GOT3 (cell line): ENCODE data around the gene SERPINB1.
A peak's percentile ranks its signal among the peaks of the same experiment; 100 is the strongest.
"Not testable (repeated sequence)": the region's sequence is repeated elsewhere in the genome, so short reads cannot be mapped to it uniquely, and the experiment has no call there.

Source experiments
- DNase-seq: peaks from one replicate; lab custom pipeline; 2025; ENCODE audit warnings: mixed read lengths; lab: John Stamatoyannopoulos, UW

SERPINB1 gene

DNA sequence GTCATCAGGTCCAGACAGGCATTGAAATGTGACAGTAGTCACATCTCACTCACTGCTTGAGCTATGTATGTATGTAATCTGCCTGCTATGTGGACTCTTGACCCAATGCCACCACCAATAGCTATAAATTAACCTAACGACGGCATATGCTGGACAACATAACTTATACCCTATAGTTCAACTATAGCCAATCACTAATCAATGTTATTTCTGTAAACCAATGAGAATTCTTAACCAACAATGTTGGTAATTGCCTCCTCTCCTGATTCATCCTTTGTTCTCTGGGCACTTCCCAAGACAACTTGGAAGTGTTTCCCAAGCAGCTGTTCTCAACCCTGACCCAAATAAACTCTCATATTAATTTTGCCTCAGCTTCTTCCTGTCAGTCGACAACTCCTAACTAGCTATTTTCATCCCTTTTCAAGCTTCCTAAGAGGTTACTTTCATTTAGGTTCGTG lies 24.1 kb upstream of the SERPINB1 start:
- DNase-seq: no peak

GRCh38 chr6:2865270-2865669 lies 23.6 kb upstream of the SERPINB1 start:
- DNase-seq: no peak

GRCh38 chr6:2863901-2864300 lies 22.2 kb upstream of the SERPINB1 start:
- DNase-seq: no peak

DNA sequence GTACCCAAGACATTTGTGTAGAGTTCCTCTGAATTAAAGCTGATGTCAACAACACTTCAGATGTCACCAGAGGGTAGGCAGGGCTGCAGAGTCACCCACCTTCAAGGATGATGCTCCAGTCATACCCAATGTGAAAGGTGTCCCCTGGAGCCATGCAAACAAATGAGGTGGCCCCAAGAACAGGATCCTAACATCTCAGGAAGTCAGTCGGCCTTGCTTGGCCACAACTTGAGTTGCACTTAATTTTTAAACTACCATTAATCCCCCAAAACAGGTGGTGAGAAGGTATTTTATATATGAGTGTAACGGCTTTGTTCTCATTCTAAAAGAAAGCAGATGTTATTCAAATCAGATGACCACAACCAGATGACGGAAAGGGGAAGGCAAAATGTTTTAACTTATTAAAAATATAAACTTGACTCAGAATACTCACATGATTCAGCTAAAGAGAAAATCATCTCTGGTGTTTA lies 21.1 kb upstream of the SERPINB1 start:
- no peak for DNase-seq

DNA sequence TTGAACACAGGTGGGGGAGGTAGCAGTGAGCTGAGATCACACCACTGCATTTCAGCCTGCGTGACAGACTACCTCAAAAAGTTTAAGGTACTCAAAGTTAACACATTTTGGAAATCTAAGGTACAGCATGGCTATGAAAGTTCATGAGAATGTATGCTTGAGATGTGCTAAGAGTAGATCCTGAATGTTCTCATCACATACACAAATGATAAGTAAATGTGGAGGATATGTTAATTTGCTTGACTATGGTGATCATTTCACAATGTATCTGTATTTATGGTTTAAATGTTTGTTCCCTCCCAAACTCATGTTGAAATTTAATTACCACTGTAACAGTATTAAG lies 20.1 kb upstream of the SERPINB1 start:
- DNase-seq: no peak

- DNase-seq: no peak
Observed at GRCh38 chr6:2861060-2861821, 19.6 kb upstream of the SERPINB1 start.

GRCh38 chr6:2860706-2861059 lies 19.0 kb upstream of the SERPINB1 start:
- DNase-seq: not testable (repeated sequence)

DNA sequence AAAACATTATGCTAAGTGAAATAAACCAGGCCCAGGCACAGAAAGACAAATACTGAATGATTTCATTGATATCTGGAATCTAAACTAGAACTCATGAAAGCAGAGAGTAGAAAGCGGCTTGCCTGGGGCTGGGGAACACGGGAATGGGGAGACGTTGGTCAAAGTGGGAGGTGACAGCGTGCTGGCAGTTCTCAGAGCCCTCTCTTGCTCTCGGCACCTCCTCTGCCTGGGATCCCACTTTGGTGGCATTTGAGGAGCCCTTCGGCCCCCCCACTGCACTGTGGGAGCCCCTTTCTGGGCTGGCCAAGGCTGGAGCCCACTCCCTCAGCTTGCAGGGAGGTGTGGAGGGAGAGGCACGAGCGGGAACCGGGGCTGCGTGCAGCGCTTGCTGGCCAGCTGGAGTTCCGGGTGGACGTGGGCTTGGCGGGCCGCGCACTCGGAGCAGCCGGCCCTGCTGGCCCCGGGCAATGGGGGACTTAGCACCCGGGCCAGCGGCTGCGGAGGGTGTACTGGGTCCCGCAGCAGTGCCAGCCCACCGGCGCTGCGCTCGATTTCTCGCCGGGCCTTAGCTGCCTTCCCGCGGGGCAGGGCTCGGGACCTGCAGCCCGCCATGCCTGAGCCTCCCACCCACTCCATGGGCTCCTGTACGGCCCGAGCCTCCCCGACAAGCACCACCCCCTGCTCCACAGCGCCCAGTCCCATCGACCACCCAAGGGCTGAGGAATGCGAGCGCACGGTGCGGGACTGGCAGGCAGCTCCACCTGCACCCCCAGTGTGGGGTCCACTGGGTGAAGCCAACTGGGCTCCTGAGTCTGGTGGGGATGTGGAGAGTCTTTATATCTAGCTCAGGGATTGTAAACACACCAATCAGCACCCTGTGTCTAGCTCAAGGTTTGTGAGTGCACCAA lies 18.4 kb upstream of the SERPINB1 start:
- not testable (repeated sequence) for DNase-seq

GRCh38 chr6:2859185-2859700 lies 17.6 kb upstream of the SERPINB1 start:
- no peak for DNase-seq

GRCh38 chr6:2857580-2858337 lies 16.1 kb upstream of the SERPINB1 start:
- DNase-seq: no peak

DNA sequence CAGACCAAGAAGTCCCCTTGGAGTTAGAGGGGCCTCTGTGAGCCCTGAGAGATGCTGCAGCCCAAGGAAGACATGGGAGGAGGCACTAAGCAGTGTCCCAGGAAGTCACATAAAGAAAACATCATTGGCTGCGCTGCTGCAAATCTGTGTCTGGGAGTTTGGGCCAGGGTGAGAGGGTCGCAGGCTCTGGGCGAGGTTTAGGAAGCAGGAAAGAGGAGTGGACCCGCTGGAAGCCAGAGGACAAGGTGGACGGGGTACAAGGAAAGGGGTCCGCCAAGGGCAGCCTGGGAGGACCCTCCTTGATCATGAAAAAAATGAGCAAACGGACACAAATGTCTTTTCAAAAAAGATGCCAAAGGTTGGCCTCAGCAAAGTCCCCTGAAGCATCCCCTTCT lies 15.5 kb upstream of the SERPINB1 start:
- no peak for DNase-seq

DNA sequence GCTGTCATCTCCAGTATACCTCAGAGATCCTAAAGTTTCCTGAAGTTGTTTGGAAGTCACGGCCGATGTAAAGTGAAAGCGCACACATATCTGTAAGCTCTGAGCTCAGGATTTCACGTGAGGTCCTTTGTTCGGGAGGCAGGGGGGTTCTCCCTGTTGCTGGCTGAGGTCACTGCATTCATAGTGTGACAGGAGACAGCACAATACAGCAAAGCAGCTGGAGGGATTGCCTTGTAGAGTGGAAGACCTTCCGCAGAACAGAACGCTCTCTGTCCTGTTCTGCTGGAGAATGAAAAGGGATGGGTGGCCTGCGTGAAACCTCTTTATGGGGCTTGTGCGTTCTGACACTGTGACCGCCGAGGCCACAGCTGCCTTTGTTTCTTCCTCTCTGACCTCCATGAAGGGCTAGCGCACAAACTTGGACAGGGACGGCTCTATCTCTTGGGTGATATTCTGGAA lies 13.4 kb upstream of the SERPINB1 start:
- DNase-seq: no peak

DNA sequence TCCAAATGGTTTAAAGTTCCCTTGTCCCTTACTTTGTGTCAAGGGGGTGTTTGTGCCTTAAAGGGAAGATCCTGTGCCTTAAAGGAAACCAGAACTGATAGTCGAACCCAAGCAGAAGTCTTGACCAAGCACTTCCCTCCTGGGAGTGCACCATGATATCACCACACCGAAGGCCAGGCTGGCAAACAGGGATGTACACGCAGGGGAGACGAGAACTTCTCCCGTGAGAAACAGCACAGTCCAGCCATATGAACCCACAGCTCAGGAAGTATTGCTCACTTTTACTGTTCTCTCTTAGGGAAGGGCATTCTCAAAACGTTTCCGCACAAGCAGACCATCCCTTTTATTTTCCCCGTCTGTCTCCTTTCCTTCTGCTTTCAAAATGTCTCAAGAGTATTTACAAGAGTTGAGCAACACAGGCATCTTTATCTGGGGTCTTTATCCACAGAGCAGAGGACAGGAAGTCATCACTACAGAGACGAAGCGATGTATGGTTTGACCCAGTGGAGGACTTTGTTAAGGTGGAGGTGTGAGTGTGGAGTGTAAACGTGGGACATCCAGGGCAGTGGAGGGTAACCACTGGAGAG lies 12.8 kb upstream of the SERPINB1 start:
- no peak for DNase-seq

GRCh38 chr6:2853769-2854395 lies 12.2 kb upstream of the SERPINB1 start:
- DNase-seq: peak; percentile 40

GRCh38 chr6:2853378-2853768 lies 11.7 kb upstream of the SERPINB1 start:
- DNase-seq: not testable (repeated sequence)

DNA sequence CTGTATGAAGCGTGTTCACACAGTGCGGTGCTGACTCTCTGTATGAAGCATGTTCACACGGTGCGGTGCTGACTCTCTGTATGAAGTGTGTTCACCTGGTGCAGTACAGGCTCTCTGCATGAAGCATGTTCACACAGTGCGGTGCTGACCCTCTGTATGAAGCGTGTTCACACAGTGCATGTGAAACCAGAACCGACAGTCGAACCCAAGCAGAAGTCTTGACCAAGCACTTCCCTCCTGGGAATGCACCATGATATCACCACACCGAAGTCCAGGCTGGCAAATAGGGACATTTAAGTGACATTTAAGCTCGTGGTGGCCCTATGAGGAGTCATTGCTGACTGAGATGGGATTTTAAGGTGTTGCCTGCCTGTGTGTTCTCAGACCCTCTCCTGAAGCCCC lies 11.3 kb upstream of the SERPINB1 start:
- no peak for DNase-seq

GRCh38 chr6:2852514-2852855 lies 10.8 kb upstream of the SERPINB1 start:
- no peak for DNase-seq

GRCh38 chr6:2851727-2852513 lies 10.3 kb upstream of the SERPINB1 start:
- DNase-seq: no peak

- no peak for DNase-seq
Observed at GRCh38 chr6:2850538-2851113, 9.0 kb upstream of the SERPINB1 start.

- no peak for DNase-seq
Observed at GRCh38 chr6:2848851-2849250, 7.2 kb upstream of the SERPINB1 start.
